ENCODE measurements around the gene PPP5C.

The PPP5C gene

DNA sequence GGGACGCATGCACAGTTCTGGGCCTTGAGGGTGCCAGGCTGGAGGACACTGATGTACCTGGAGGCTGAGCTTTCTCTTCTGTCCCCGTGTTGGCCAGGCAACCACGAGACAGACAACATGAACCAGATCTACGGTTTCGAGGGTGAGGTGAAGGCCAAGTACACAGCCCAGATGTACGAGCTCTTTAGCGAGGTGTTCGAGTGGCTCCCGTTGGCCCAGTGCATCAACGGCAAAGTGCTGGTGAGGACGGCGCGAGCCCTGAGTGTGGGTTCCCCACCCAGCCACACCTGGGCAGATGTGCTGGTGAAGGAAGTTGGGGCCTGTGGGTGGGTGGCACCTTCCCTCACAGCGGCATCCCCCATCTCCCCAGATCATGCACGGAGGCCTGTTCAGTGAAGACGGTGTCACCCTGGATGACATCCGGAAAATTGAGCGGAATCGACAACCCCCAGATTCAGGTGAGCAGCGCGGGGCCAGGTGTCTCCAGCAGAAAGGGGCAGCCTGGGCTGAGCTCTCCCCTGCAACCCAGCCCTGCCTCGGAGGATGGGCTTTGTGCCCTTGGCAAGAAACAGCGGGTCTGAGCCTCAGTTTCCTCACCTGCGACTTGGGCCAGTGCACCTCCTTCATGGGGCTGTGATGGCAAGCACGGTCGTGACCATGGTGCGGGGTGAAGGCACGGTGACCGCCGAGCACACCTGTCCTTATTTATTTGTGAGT is 40.3 kb downstream of the PPP5C start:
- H3K4me3 ChIP-seq (ENCODE audit: low read depth in 1 of 2, low read length in 2 of 2): no peak overlapping the region
- TF ChIP-seq, protein P1, sequence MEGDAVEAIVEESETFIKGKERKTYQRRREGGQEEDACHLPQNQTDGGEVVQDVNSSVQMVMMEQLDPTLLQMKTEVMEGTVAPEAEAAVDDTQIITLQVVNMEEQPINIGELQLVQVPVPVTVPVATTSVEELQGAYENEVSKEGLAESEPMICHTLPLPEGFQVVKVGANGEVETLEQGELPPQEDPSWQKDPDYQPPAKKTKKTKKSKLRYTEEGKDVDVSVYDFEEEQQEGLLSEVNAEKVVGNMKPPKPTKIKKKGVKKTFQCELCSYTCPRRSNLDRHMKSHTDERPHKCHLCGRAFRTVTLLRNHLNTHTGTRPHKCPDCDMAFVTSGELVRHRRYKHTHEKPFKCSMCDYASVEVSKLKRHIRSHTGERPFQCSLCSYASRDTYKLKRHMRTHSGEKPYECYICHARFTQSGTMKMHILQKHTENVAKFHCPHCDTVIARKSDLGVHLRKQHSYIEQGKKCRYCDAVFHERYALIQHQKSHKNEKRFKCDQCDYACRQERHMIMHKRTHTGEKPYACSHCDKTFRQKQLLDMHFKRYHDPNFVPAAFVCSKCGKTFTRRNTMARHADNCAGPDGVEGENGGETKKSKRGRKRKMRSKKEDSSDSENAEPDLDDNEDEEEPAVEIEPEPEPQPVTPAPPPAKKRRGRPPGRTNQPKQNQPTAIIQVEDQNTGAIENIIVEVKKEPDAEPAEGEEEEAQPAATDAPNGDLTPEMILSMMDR (IDR thresholded peaks at IDR 0.05; ENCODE audit: borderline replicate concordance, extremely low read depth, low read length, poor library complexity, severe bottlenecking): no peak
- TF ChIP-seq EZH2 (IDR thresholded peaks at IDR 0.05; ENCODE audit: borderline replicate concordance, low read depth, low read length, severe bottlenecking): no peak
- ATAC-seq (ENCODE audit: insufficient read depth, low read depth): no peak
- no peaks in the 10 kb centered on the region for H3K79me2 ChIP-seq (ENCODE audit: insufficient read depth, low read length)
- H3K27me3 ChIP-seq (ENCODE audit: insufficient read depth, low read length, poor library complexity): no peaks in the 10 kb centered on the region
- no peaks in the 10 kb centered on the region for H3K9me3 ChIP-seq (ENCODE audit: insufficient read depth, low read length, severe bottlenecking)
- H3K27ac ChIP-seq (ENCODE audit: low read length): no peak overlapping the region
- no peak overlapping the region for H2AFZ ChIP-seq (ENCODE audit: low read depth, low read length)
- no peak for DNase-seq
- H3K4me1 ChIP-seq (ENCODE audit: insufficient read depth, low read length): no peaks in the 10 kb centered on the region
- peaks cover 26% of the 10 kb centered on the region for H4K20me1 ChIP-seq (ENCODE audit: insufficient read depth, low read length)
- no peak overlapping the region for H3K9ac ChIP-seq (ENCODE audit: low read depth, low read length)
- H3K36me3 ChIP-seq (ENCODE audit: insufficient read depth, low read length): peaks cover 93% of the 10 kb centered on the region
- no peak overlapping the region for H3K4me2 ChIP-seq (ENCODE audit: insufficient read depth, low read length)

GRCh38 chr19:46387713-46388130 is 40.8 kb downstream of the PPP5C start:
- H3K9me3 ChIP-seq (ENCODE audit: insufficient read depth, low read length, severe bottlenecking): no peaks in the 10 kb centered on the region
- no peak for TF ChIP-seq EZH2 (IDR thresholded peaks at IDR 0.05; ENCODE audit: borderline replicate concordance, low read depth, low read length, severe bottlenecking)
- TF ChIP-seq, protein P1 (IDR thresholded peaks at IDR 0.05; ENCODE audit: borderline replicate concordance, extremely low read depth, low read length, poor library complexity, severe bottlenecking): no peak
- H3K9ac ChIP-seq (ENCODE audit: low read depth, low read length): no peak overlapping the region
- H4K20me1 ChIP-seq (ENCODE audit: insufficient read depth, low read length): peaks cover 26% of the 10 kb centered on the region
- ATAC-seq (ENCODE audit: insufficient read depth, low read depth) (no peak), DNase-seq (no peak)
- no peak overlapping the region for H3K4me3 ChIP-seq (ENCODE audit: low read depth in 1 of 2, low read length in 2 of 2)
- H3K4me1 ChIP-seq (ENCODE audit: insufficient read depth, low read length): no peaks in the 10 kb centered on the region
- peaks cover 91% of the 10 kb centered on the region for H3K36me3 ChIP-seq (ENCODE audit: insufficient read depth, low read length)
- H2AFZ ChIP-seq (ENCODE audit: low read depth, low read length): no peak overlapping the region
- H3K79me2 ChIP-seq (ENCODE audit: insufficient read depth, low read length): no peaks in the 10 kb centered on the region
- no peak overlapping the region for H3K4me2 ChIP-seq (ENCODE audit: insufficient read depth, low read length)
- H3K27ac ChIP-seq (ENCODE audit: low read length): no peak overlapping the region
- H3K27me3 ChIP-seq (ENCODE audit: insufficient read depth, low read length, poor library complexity): no peaks in the 10 kb centered on the region

GRCh38 chr19:46388311-46389095 is 41.6 kb downstream of the PPP5C start:
- DNase-seq: no peak
- no peak overlapping the region for H3K9ac ChIP-seq (ENCODE audit: low read depth, low read length)
- no peaks in the 10 kb centered on the region for H3K27me3 ChIP-seq (ENCODE audit: insufficient read depth, low read length, poor library complexity)
- H3K9me3 ChIP-seq (ENCODE audit: insufficient read depth, low read length, severe bottlenecking): no peaks in the 10 kb centered on the region
- no peak for TF ChIP-seq EZH2 (IDR thresholded peaks at IDR 0.05; ENCODE audit: borderline replicate concordance, low read depth, low read length, severe bottlenecking)
- TF ChIP-seq, protein P1 (IDR thresholded peaks at IDR 0.05; ENCODE audit: borderline replicate concordance, extremely low read depth, low read length, poor library complexity, severe bottlenecking): no peak
- H3K4me3 ChIP-seq (ENCODE audit: low read depth in 1 of 2, low read length in 2 of 2): no peak overlapping the region
- H3K4me1 ChIP-seq (ENCODE audit: insufficient read depth, low read length): no peaks in the 10 kb centered on the region
- peaks cover 84% of the 10 kb centered on the region for H3K36me3 ChIP-seq (ENCODE audit: insufficient read depth, low read length)
- ATAC-seq (ENCODE audit: insufficient read depth, low read depth): no peak
- no peak overlapping the region for H3K4me2 ChIP-seq (ENCODE audit: insufficient read depth, low read length)
- peaks cover 26% of the 10 kb centered on the region for H4K20me1 ChIP-seq (ENCODE audit: insufficient read depth, low read length)
- H3K27ac ChIP-seq (ENCODE audit: low read length): no peak overlapping the region
- H2AFZ ChIP-seq (ENCODE audit: low read depth, low read length): no peak overlapping the region
- H3K79me2 ChIP-seq (ENCODE audit: insufficient read depth, low read length): no peaks in the 10 kb centered on the region
